NCI-H146 (cell line): ENCODE data around the gene TOGARAM1.

Experiments
- DNase-seq: peaks from one replicate; lab custom pipeline; 2025; lab: John Stamatoyannopoulos, UW

TOGARAM1 gene

DNA sequence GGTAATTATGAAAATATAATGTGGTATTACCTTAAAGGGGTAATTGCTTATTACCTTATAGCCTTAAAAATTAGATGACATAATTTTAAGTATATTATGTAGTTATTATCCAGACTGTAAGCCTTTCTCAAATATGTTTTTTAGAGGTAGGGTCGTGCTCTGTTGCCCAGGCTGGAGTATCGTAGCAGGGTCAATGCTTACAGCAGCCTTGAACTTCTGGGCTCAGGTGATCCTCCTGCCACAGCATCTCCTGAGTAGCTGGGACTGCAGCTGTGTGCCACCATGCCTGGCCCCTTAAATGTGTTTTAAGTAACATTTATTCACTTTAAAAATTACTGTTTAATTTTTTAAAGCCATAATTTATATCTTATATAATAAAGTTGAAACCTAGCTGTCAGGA lies 132.3 kb downstream of the TOGARAM1 start:
- no peak for DNase-seq

DNA sequence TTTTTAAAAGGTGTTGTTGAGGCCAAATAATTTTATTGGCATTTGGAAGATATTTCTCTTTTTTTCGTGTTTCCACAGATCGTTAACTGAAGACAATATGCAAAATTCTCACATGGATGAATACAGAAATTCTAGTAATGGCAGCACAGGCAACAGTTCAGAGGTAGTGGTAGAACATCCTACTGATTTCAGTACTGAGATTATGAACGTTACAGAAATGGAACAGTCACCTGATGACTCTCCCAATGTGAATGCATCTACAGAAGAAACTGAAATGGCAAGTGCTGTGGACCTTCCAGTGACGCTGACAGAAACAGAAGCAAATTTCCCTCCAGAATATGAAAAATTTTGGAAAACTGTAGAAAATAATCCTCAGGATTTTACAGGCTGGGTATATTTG lies 133.2 kb downstream of the TOGARAM1 start:
- DNase-seq = no peak

DNA sequence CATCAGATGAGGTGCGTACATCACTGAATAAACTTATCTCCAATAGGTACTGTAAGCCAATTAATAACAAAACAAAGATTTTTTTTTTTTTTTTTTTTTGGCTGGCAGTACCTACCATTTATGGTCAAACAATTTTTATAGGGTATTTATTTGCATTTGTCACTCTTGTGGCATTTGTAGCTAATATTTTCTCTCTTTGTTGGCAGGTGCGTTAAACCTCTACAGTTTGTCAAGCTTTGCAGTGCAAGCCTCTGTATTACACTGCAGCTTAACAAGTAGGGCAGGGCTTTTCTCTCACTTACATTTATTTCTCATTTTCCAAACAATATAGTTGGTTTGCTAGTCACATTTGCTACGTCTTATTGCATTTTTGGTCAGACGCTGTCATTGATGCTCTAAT lies 134.2 kb downstream of the TOGARAM1 start:
- no peak for DNase-seq

DNA sequence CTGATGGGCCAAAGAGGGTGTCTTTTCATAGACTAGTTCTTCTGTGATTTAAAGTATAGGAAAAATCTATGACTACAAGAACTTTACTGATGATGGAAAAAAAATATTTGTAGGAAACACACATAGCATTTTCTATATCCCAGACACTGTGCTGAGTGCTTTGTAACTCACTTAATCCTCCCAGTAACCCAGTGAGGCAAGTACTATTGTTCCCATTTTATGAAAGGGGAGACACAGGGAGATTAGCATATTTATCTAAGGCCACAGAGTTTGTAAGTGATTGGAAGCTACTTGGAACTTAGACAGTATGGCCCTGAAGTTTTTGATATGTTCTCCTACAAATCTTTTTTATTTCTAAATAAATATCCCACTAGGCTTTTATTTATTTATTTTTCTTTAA lies 141.8 kb downstream of the TOGARAM1 start:
- no peak for DNase-seq

DNA sequence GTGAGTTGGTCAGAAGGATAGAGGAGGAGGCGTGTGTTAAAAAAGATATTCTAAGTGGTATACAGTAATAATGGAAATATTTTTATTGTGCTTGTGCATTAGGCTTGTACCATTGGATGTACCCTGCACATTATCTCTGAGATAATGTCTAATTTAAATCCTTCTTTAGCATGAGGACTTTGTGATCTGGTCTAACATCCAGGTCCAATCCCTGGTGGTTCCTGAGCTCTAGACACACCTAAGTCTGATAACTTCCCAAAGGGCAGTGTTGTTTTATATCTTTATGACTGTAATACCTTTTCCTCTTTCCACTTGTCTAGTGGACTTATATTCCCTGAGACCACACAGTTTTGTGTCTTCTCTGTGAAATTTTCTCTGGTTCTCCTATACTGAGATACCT lies 142.6 kb downstream of the TOGARAM1 start:
- no peak for DNase-seq

DNA sequence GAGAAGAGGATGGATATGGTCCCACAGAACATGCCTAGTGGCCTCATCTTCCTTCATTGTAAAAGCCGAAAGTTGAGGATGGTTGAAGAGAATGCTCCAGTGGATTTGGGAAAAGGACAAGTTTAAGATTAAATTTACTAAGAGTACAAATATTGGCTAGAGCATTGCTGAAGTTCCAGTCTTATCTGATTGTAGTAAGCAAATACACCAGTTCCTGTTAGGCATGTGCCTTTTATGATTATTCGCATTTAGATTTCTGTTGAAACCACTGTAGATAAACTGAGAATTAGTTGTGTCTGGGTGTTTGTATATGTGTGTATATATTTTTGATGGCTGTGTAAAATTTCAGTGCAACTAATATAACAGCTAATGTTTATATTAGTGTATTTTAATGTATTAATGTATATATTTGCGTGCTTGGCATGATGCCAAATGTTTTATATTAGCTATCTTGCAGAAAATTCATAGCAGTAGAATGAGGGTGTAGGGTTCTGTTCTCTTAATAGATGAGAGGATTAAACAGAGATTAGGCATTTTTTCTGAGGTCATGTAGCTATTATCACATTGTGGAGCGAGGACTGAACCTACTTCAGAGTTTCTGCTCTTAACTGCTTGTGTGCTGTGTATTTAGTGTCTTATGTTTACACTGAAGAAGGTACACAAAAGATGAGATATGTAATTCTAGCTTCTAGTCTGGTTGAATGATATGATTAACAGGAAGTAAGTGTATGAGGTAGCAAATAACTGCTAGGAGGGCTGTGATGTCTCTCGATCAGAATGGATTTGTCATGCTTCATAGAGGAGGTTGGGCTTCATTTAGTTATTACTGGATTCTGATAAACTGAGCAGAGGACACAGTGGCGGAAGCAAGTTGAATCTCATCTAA lies 151.1 kb downstream of the TOGARAM1 start:
- peak; percentile 54 for DNase-seq

DNA sequence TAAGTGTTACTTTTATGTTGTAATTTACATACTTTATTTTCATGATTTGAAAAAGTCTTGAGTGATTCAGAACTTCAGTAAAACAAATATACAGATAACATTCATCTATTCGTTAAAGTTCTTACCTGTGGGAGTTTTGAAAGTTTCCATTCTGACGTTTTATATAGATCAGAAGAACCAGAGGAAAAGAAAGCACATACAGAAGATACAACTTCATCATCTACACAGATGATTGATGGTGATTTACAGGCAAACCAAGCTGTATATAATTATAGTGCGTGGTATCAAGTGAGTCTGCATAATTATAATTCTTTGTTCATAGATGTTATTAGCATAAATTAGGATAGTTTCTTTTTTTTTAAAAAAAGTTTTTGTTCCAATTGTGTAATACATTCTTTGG lies 152.3 kb downstream of the TOGARAM1 start:
- no peak for DNase-seq

DNA sequence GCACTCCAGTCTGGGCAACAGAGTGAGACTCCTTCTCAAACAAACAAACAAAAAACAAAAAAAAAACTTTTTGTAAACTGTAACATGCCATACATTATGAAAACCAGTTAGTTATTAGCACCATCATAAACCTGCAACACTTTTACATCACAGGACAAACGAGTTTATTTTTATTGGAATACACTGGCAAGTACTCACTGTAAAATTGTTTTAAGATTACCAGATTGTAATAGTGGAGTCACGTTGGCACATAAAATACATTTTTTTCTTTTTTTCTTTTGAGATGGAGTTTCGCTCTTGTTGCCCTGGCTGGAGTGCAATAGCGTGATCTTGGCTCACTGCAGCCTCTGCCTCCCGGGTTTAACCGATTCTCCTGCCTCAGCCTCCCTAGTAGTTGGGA lies 156.6 kb downstream of the TOGARAM1 start:
- no peak for DNase-seq

DNA sequence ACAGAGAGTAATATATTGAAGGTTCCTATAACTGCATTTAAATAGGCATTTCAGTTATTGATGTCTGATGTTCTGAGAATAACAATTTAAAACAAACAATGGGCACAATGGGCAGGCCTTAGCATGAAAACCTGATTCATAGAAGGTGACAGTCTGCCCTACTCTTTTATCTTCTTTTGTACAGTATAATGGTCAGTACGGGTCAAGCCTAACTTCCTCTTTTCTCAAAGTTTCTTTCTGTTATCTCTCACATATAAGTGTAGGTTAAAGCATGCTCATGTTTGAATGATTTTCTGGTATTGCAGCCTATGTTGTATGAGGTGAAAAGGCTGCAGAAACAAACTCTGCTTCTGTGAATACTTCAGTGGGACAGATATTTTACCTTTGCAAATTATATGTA lies 158.1 kb downstream of the TOGARAM1 start:
- DNase-seq = no peak

DNA sequence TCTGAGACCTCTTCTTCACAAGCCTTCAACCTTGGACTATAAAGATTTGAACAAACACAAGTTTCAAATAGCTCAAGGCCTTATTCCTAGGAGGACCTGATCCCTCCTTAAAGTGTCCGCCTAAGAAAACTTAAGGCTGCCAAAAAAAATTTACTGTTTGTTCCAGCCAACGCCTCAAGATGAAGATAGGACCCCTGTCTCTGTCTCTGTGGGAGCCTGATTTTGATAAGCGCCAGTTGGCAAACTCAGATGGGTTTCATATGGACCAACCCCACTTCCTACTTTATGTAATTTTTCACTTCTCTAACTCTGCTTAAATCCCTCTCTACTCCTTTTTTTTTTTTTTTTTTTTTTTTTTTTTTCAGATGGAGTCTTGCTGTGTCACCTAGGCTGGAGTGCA lies 161.3 kb downstream of the TOGARAM1 start:
- no peak for DNase-seq
